HFF-Myc (cell line): ENCODE results near the gene RRM1.
"Not testable (repeated sequence)": the region's sequence is repeated elsewhere in the genome, so short reads cannot be mapped to it uniquely, and the experiment has no call there.

Experiments used
- DNase-seq: peaks from one replicate; pipeline ENCODE4 v3.0.0-alpha.2; 2011; ENCODE audit warnings: low read depth; ENCODE audit errors: extremely low read depth
- H3K4me3 ChIP-seq: replicated peaks from 2 replicates; pipeline ENCODE4 v1.5.1; 2011; ENCODE audit warnings: low read depth, mild to moderate bottlenecking, control low read depth, low read length
- CTCF ChIP-seq: IDR thresholded peaks from 2 replicates; pipeline ENCODE4 v1.5.1; 2012; ENCODE audit warnings: mild to moderate bottlenecking, low read depth, low read length, control low read depth; ENCODE audit errors: missing control alignments

The RRM1 gene

GRCh38 chr11:4167758-4168157 is 73.2 kb downstream of the RRM1 start:
- DNase-seq = no peak
- TF ChIP-seq CTCF = no peak
- H3K4me3 ChIP-seq = no peak overlapping the region

- DNase-seq, H3K4me3 ChIP-seq: not testable (repeated sequence)
Observed at GRCh38 chr11:4175620-4176350, 81.2 kb downstream of the RRM1 start.

- no peak overlapping the region for H3K4me3 ChIP-seq
- no peak for DNase-seq
- no peak for TF ChIP-seq CTCF
Observed at GRCh38 chr11:4178813-4179662, 84.4 kb downstream of the RRM1 start.

GRCh38 chr11:4180441-4181183 is 86.0 kb downstream of the RRM1 start:
- no peak for TF ChIP-seq CTCF
- no peak for DNase-seq
- H3K4me3 ChIP-seq = no peak overlapping the region

GRCh38 chr11:4181782-4182721 is 87.5 kb downstream of the RRM1 start:
- no peak for DNase-seq
- TF ChIP-seq CTCF = peak; percentile 80
- no peak overlapping the region for H3K4me3 ChIP-seq

- no peak for TF ChIP-seq CTCF
- no peak for DNase-seq
- no peak overlapping the region for H3K4me3 ChIP-seq
Observed at GRCh38 chr11:4183410-4184057, 88.9 kb downstream of the RRM1 start.
